Neural progenitor cell (in vitro differentiated cells): ENCODE data around the gene SH2D4B. TPM values are rescaled to one million over a fixed set of nuclear protein-coding genes. Genes with fewer than 3 reads are reported as not detected.

ENCODE experiments used
- DNase-seq: peaks from one replicate; pipeline ENCODE4 v3.0.0-alpha.2; 2016; ENCODE audit warnings: low spot score
- H2AFZ ChIP-seq: fragments of 200-600 bp; sonication (generic); replicated peaks from 2 replicates; pipeline ENCODE4 v1.6.1; 2016; ENCODE audit warnings: antibody characterized with exemption
- H3F3A ChIP-seq: fragments of 200-600 bp; sonication (generic); 2 replicates; pipeline ENCODE4 v1.6.1; 2016; ENCODE audit warnings: antibody characterized with exemption, low read depth
- H3K27ac ChIP-seq: fragments of 200-600 bp; sonication (generic); 2 replicates; pipeline ENCODE4 v1.5.1; 2016; ENCODE audit warnings: mild to moderate bottlenecking
- H3K27me3 ChIP-seq: fragments of 200-600 bp; sonication (generic); 2 replicates; pipeline ENCODE4 v1.6.1; 2016; ENCODE audit warnings: mild to moderate bottlenecking, moderate library complexity
- H3K36me3 ChIP-seq: fragments of 200-600 bp; sonication (generic); 2 replicates; pipeline ENCODE4 v1.5.1; 2016
- H3K4me1 ChIP-seq: fragments of 200-600 bp; sonication (generic); 2 replicates; pipeline ENCODE4 v1.6.1; 2016; ENCODE audit warnings: mixed run types
- H3K4me2 ChIP-seq: fragments of 200-600 bp; sonication (generic); 2 replicates; pipeline ENCODE4 v1.6.1; 2016
- H3K4me3 ChIP-seq: fragments of 200-600 bp; sonication (generic); 2 replicates; pipeline ENCODE4 v1.5.1; 2016
- H3K79me2 ChIP-seq: fragments of 200-600 bp; sonication (generic); 2 replicates; pipeline ENCODE4 v1.6.1; 2016; ENCODE audit warnings: low read depth
- H3K9ac ChIP-seq: fragments of 200-600 bp; sonication (generic); 2 replicates; pipeline ENCODE4 v1.6.1; 2016
- H3K9me3 ChIP-seq: fragments of 200-600 bp; sonication (generic); 2 replicates; pipeline ENCODE4 v1.5.1; 2016; ENCODE audit warnings: low read depth
- H4K20me1 ChIP-seq: fragments of 200-600 bp; sonication (generic); 2 replicates; pipeline ENCODE4 v1.6.1; 2016; ENCODE audit warnings: low read depth
- H3K27ac Mint-ChIP-seq: 3 replicates; pipeline ENCODE4 v1.8.0; 2021; ENCODE audit warnings: mixed read lengths
- H3K27me3 Mint-ChIP-seq: 2 replicates; pipeline ENCODE4 v1.8.0; 2022; ENCODE audit warnings: low read depth, mild to moderate bottlenecking, inconsistent platforms, moderate library complexity, mixed read lengths; ENCODE audit not compliant: insufficient read depth
- H3K36me3 Mint-ChIP-seq: 3 replicates; pipeline ENCODE4 v1.8.0; 2021; ENCODE audit warnings: mixed read lengths
- H3K4me1 Mint-ChIP-seq: 3 replicates; pipeline ENCODE4 v1.8.0; 2021; ENCODE audit warnings: mixed read lengths
- H3K4me3 Mint-ChIP-seq: 3 replicates; pipeline ENCODE4 v1.8.0; 2021; ENCODE audit warnings: mild to moderate bottlenecking, moderate library complexity, mixed read lengths
- H3K9me3 Mint-ChIP-seq: 3 replicates; pipeline ENCODE4 v1.8.0; 2020; ENCODE audit warnings: mixed read lengths
- CTCF ChIP-seq: fragments of 200-600 bp; sonication (generic); IDR thresholded peaks from 2 replicates; pipeline ENCODE4 v1.5.1; 2017; ENCODE audit warnings: antibody characterized with exemption, mild to moderate bottlenecking
- EZH2 ChIP-seq: fragments of 200-600 bp; sonication (generic); IDR thresholded peaks from 2 replicates; pipeline ENCODE4 v1.6.1; 2017; ENCODE audit warnings: antibody characterized with exemption, mild to moderate bottlenecking, moderate library complexity
- EZH2phosphoT487 ChIP-seq: fragments of 200-600 bp; sonication (generic); IDR thresholded peaks from 2 replicates; pipeline ENCODE4 v1.6.1; 2017; ENCODE audit warnings: antibody characterized with exemption
- total RNA-seq: library from RNA; depleted of rRNA; stranded (reverse); fragments of >200 nt; gene quantifications from 2 replicates; pipeline ENCODE4 v1.2.3, GENCODE V29; 2015; ENCODE audit warnings: low replicate concordance

SH2D4B gene
- total RNA-seq, 1 donor from 2014 or later, result 0.11 TPM

- H3K27ac Mint-ChIP-seq, result no peak overlapping the region
- TF ChIP-seq CTCF, result no peak
- no peak for TF ChIP-seq EZH2
- no peak for TF ChIP-seq EZH2phosphoT487
- Histone ChIP-seq H3K4me3 (no peak overlapping the region), H3K9ac (no peak overlapping the region), H3K27ac (no peak overlapping the region), H3K4me2 (no peak overlapping the region), H4K20me1 (no peaks in the 10 kb centered on the region), H3F3A (no peaks in the 10 kb centered on the region), H3K4me1 (no peaks in the 10 kb centered on the region), H3K27me3 (no peaks in the 10 kb centered on the region), H3K79me2 (no peaks in the 10 kb centered on the region), H3K36me3 (no peaks in the 10 kb centered on the region), H3K9me3 (no peaks in the 10 kb centered on the region), H2AFZ (no peak overlapping the region)
- no peak overlapping the region for H3K4me3 Mint-ChIP-seq
- peaks cover 5% of the 10 kb centered on the region for H3K27me3 Mint-ChIP-seq
- H3K36me3 Mint-ChIP-seq, result peaks cover 52% of the 10 kb centered on the region
- peaks cover 2% of the 10 kb centered on the region for H3K4me1 Mint-ChIP-seq
- no peak for DNase-seq
- H3K9me3 Mint-ChIP-seq, result no peaks in the 10 kb centered on the region
These were observed 21.1 kb upstream of the SH2D4B start for GRCh38 chr10:80516506-80517075.

- no peak overlapping the region for H3K27ac ChIP-seq
- TF ChIP-seq CTCF (no peak), EZH2phosphoT487 (no peak), EZH2 (no peak)
- no peak overlapping the region for H3K9ac ChIP-seq
- no peaks in the 10 kb centered on the region for H3K27me3 ChIP-seq
- Mint-ChIP-seq H3K4me3 (no peak overlapping the region), H3K36me3 (peaks cover 48% of the 10 kb centered on the region), H3K9me3 (no peaks in the 10 kb centered on the region), H3K27me3 (peaks cover 9% of the 10 kb centered on the region), H3K27ac (no peak overlapping the region), H3K4me1 (peaks cover 2% of the 10 kb centered on the region)
- no peak overlapping the region for H2AFZ ChIP-seq
- no peaks in the 10 kb centered on the region for H3K9me3 ChIP-seq
- H3K4me1 ChIP-seq, result no peaks in the 10 kb centered on the region
- no peaks in the 10 kb centered on the region for H3K36me3 ChIP-seq
- H3K79me2 ChIP-seq, result no peaks in the 10 kb centered on the region
- H3K4me2 ChIP-seq, result no peak overlapping the region
- peaks cover 3% of the 10 kb centered on the region for H3F3A ChIP-seq
- no peak overlapping the region for H3K4me3 ChIP-seq
- no peaks in the 10 kb centered on the region for H4K20me1 ChIP-seq
- no peak for DNase-seq
These were observed 20.1 kb upstream of the SH2D4B start for GRCh38 chr10:80517416-80518142.

GRCh38 chr10:80518143-80518806, 19.4 kb upstream of the SH2D4B start:
- DNase-seq, result no peak
- Histone ChIP-seq H3K4me3 (no peak overlapping the region), H3K79me2 (no peaks in the 10 kb centered on the region), H3K9ac (no peak overlapping the region), H3F3A (peaks cover 3% of the 10 kb centered on the region), H3K9me3 (no peaks in the 10 kb centered on the region), H3K27me3 (no peaks in the 10 kb centered on the region), H3K4me2 (no peak overlapping the region), H4K20me1 (no peaks in the 10 kb centered on the region), H2AFZ (no peak overlapping the region), H3K36me3 (no peaks in the 10 kb centered on the region), H3K4me1 (no peaks in the 10 kb centered on the region), H3K27ac (no peak overlapping the region)
- H3K36me3 Mint-ChIP-seq, result peaks cover 51% of the 10 kb centered on the region
- peaks cover 2% of the 10 kb centered on the region for H3K4me1 Mint-ChIP-seq
- H3K4me3 Mint-ChIP-seq, result no peak overlapping the region
- no peak for TF ChIP-seq EZH2phosphoT487
- no peak for TF ChIP-seq CTCF
- no peak for TF ChIP-seq EZH2
- H3K27ac Mint-ChIP-seq, result no peak overlapping the region
- H3K27me3 Mint-ChIP-seq, result peaks cover 6% of the 10 kb centered on the region
- no peaks in the 10 kb centered on the region for H3K9me3 Mint-ChIP-seq
